C4-2B (cell line): ENCODE measurements around the gene ACVR2A.

ENCODE experiments used
- CTCF ChIP-seq: fragments of 450-650 bp; conservative IDR thresholded peaks from 2 replicates; pipeline ENCODE4 v1.5.1; 2017; ENCODE audit warnings: mild to moderate bottlenecking
- ZFX ChIP-seq: fragments of 450-650 bp; IDR thresholded peaks from 2 replicates; pipeline ENCODE4 v1.6.1; 2017

DNA sequence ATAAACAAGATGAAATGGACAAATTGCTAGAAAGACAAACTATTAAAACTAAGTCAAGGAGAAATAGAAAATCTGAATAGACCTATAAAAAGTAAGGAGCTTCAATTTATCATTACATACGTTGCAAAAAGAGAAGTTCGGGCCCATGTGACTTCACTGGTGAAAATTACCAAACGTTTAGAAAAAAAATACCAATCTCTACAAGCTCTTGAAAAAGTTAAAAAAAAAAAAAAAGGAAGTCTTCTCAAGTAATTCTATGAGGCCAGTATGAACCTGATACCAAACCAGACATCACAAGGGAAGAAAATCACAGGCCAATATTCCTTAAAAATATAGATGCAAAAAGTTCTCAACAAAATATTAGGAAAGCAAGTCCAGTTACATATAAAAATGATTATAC, 20.2 kb upstream of the ACVR2A start:
- TF ChIP-seq CTCF (no peak), ZFX (no peak)
